Mucosa of stomach (tissue), 1 donor: ENCODE results near the gene SLC7A11.

ENCODE experiments used
- H3K27me3 ChIP-seq: one replicate; pipeline ENCODE4 v1.7.0; 2013; ENCODE audit warnings: mild to moderate bottlenecking, low read length; ENCODE audit not compliant: control insufficient read depth, insufficient read depth
- H3K36me3 ChIP-seq: one replicate; pipeline ENCODE4 v1.7.0; 2013; ENCODE audit warnings: low read length; ENCODE audit not compliant: control insufficient read depth, insufficient read depth
- H3K4me1 ChIP-seq: one replicate; pipeline ENCODE4 v1.7.0; 2013; ENCODE audit warnings: mild to moderate bottlenecking, low read length; ENCODE audit not compliant: control insufficient read depth, insufficient read depth
- H3K4me3 ChIP-seq: one replicate; pipeline ENCODE4 v1.7.0; 2013; ENCODE audit warnings: low read length
- H3K9ac ChIP-seq: one replicate; pipeline ENCODE4 v1.7.0; 2013; ENCODE audit warnings: mild to moderate bottlenecking, low read length, moderate library complexity
- H3K9me3 ChIP-seq: one replicate; pipeline ENCODE4 v1.7.0; 2013; ENCODE audit warnings: mild to moderate bottlenecking, low read length, moderate library complexity; ENCODE audit not compliant: control insufficient read depth
- donor health status: Pancreatic carcinoma.

Gene SLC7A11

DNA sequence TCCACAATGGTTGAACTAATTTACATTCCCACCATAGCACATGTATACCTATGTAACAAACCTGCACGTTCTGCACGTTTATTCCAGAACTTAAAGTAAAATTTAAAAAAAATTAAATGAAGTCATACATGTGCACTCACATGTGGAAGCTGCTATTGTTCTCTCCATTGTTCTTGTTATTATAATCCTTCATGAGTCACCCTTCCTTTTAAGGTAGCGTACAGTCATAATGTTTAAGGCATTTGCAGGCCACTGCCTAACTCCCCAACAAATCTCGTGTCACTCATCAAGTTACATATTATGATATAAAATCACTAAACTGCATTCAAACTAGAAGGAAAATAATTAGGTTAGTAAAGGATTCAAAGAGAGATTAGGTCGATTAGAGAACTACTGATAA, 63.6 kb downstream of the SLC7A11 start:
- Histone ChIP-seq H3K27me3 (no peaks in the 10 kb centered on the region), H3K4me1 (peaks cover 6% of the 10 kb centered on the region), H3K9me3 (no peaks in the 10 kb centered on the region), H3K4me3 (no peak overlapping the region), H3K36me3 (no peaks in the 10 kb centered on the region), H3K9ac (no peak overlapping the region)

- no peaks in the 10 kb centered on the region for H3K36me3 ChIP-seq
- H3K4me3 ChIP-seq, result no peak overlapping the region
- no peak overlapping the region for H3K9ac ChIP-seq
- H3K27me3 ChIP-seq, result no peaks in the 10 kb centered on the region
- H3K4me1 ChIP-seq, result peaks cover 6% of the 10 kb centered on the region
- H3K9me3 ChIP-seq, result no peaks in the 10 kb centered on the region
These were observed 64.7 kb downstream of the SLC7A11 start for GRCh38 chr4:138177278-138177968.

DNA sequence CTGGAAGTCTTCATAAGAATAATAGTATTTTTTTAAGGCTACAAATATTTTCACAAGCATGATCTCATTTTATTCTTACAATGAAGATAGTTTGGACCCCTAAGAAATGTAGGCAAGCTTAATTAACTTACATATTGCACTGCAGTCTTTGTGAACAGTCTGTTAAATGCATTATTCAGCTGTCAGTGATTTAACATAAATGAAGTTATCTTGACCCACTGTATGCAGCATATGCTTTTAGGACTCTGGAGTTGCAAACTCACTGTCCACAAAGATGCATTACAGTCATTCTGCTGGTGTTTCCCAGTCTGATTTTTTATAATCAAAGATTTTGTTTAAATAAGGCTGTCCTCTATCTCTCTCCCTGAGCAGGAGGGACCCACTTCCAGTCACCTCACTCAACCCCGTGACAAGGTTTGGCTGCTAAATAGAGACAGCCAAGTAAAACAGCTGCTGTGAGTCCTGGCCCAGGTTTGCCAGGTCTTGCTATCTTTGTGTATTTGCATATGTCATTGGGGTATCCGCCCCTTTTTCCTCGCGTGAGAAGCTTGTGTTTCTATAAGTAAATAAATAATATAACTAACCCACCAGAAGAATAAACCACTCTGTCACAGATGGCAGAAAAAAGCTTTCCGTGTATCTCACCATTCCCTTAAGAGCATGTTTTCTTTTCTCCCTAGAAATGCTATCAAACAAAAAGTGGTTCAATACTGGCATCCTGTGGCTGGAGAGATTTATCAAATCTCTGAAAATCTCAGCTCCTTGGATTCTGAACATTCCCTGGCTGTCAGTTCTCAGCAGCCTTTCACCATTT, 67.0 kb downstream of the SLC7A11 start:
- Histone ChIP-seq H3K36me3 (no peaks in the 10 kb centered on the region), H3K4me3 (no peak overlapping the region), H3K4me1 (peaks cover 6% of the 10 kb centered on the region), H3K27me3 (no peaks in the 10 kb centered on the region), H3K9me3 (no peaks in the 10 kb centered on the region), H3K9ac (no peak overlapping the region)

- Histone ChIP-seq H3K27me3 (no peaks in the 10 kb centered on the region), H3K9me3 (no peaks in the 10 kb centered on the region), H3K36me3 (no peaks in the 10 kb centered on the region), H3K9ac (no peak overlapping the region), H3K4me1 (no peaks in the 10 kb centered on the region), H3K4me3 (no peak overlapping the region)
These were observed 77.9 kb downstream of the SLC7A11 start for GRCh38 chr4:138164208-138164607.

DNA sequence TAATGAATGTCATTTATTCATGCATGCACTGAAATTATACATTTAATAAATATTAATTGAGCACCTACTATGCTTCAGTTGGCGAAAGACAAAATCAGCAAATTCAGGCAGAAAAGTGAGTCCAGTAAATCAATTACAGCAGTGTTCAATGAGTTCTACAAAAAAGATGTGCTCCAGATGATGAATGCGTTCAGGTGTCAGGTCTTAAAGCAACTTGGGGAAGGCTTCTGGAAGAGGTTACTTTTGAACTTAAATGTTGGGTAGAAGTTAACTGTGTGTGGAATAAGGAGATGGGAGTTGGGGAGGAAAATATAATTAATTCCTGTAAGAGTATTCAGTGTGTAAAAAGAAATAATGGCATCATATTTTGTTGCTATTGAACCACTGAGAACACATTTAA, 79.0 kb downstream of the SLC7A11 start:
- Histone ChIP-seq H3K4me3 (no peak overlapping the region), H3K27me3 (no peaks in the 10 kb centered on the region), H3K9ac (no peak overlapping the region), H3K4me1 (no peaks in the 10 kb centered on the region), H3K36me3 (no peaks in the 10 kb centered on the region), H3K9me3 (no peaks in the 10 kb centered on the region)

GRCh38 chr4:138162259-138162658, 79.9 kb downstream of the SLC7A11 start:
- Histone ChIP-seq H3K4me3 (no peak overlapping the region), H3K27me3 (no peaks in the 10 kb centered on the region), H3K36me3 (no peaks in the 10 kb centered on the region), H3K9me3 (no peaks in the 10 kb centered on the region), H3K9ac (no peak overlapping the region), H3K4me1 (no peaks in the 10 kb centered on the region)

DNA sequence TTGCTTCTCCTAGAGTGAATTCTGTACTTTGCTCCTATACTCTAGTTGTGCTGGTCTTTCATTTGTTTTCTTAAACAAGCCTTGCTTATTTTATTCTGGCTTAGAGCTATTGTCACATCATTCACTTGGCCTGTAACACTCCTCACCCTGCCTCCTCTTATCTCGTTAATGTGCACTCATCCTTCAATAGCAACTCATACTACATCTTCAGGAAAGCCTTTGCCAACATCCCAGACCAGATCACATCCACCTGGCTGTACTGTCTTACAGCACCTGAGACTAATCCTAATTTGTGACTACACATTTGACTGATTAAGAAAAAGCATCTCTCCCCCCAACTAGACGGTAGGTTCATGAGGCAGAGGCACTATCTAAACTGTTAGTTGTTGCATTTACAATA, 80.8 kb downstream of the SLC7A11 start:
- Histone ChIP-seq H3K4me3 (no peak overlapping the region), H3K4me1 (no peaks in the 10 kb centered on the region), H3K36me3 (no peaks in the 10 kb centered on the region), H3K27me3 (no peaks in the 10 kb centered on the region), H3K9ac (no peak overlapping the region), H3K9me3 (no peaks in the 10 kb centered on the region)

DNA sequence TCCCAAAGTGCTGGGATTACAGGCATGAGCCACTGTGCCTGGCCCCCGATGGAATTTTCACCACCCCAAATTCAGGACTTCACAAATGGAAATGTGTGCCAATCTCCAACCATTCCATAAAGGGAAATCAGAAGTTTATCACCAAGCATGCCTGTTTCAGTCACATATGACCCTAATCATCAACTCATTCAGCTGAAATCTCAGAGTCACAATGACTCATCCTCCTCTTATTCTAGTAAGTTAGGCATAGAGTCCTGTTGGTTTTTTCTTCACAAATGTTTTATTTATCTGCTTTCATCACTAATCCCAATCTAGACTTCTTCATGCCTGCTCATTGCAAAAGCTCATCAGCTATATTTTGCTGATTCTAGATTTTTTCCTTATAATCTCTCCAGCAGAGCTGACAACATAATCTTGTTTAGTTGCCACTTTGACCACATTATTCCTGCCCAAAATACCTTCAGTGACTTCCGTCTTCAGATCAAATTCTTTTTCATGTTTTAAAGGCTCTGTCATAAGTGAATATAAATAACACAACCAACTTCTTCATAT, 83.3 kb downstream of the SLC7A11 start:
- no peaks in the 10 kb centered on the region for H3K4me1 ChIP-seq
- H3K36me3 ChIP-seq, result no peaks in the 10 kb centered on the region
- no peaks in the 10 kb centered on the region for H3K9me3 ChIP-seq
- no peaks in the 10 kb centered on the region for H3K27me3 ChIP-seq
- no peak overlapping the region for H3K4me3 ChIP-seq
- H3K9ac ChIP-seq, result no peak overlapping the region

- no peaks in the 10 kb centered on the region for H3K4me1 ChIP-seq
- H3K9me3 ChIP-seq, result no peaks in the 10 kb centered on the region
- no peak overlapping the region for H3K9ac ChIP-seq
- no peaks in the 10 kb centered on the region for H3K27me3 ChIP-seq
- H3K4me3 ChIP-seq, result no peak overlapping the region
- no peaks in the 10 kb centered on the region for H3K36me3 ChIP-seq
These were observed 101.3 kb downstream of the SLC7A11 start for GRCh38 chr4:138140879-138141278.

- H3K9me3 ChIP-seq, result no peaks in the 10 kb centered on the region
- no peak overlapping the region for H3K4me3 ChIP-seq
- no peaks in the 10 kb centered on the region for H3K36me3 ChIP-seq
- no peaks in the 10 kb centered on the region for H3K27me3 ChIP-seq
- no peaks in the 10 kb centered on the region for H3K4me1 ChIP-seq
- H3K9ac ChIP-seq, result no peak overlapping the region
These were observed 103.4 kb downstream of the SLC7A11 start for GRCh38 chr4:138138774-138139173.

DNA sequence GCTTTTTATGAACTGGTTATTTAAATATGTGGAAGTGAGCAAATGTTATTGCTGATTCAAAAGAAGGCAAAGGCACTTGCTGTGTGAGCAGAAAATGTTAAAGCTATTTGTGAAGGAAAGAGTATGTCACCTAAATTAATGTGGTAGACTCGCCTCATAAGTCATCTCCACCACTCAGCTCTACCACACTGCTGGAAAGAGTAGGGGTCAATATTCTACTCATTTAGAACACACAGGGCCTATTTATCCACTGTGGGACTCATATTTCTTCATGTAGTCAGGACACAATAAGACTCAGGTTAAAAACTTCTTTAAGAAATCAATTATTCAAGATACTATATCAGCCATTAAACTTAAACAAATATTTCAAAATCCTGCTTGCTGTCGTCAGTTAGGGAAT, 106.5 kb downstream of the SLC7A11 start:
- Histone ChIP-seq H3K36me3 (no peaks in the 10 kb centered on the region), H3K27me3 (no peaks in the 10 kb centered on the region), H3K9ac (no peak overlapping the region), H3K4me1 (no peaks in the 10 kb centered on the region), H3K4me3 (no peak overlapping the region), H3K9me3 (no peaks in the 10 kb centered on the region)

- H3K9me3 ChIP-seq, result peaks cover 6% of the 10 kb centered on the region
- no peaks in the 10 kb centered on the region for H3K4me1 ChIP-seq
- no peak overlapping the region for H3K9ac ChIP-seq
- no peaks in the 10 kb centered on the region for H3K27me3 ChIP-seq
- H3K36me3 ChIP-seq, result no peaks in the 10 kb centered on the region
- no peak overlapping the region for H3K4me3 ChIP-seq
These were observed 123.9 kb downstream of the SLC7A11 start for GRCh38 chr4:138118270-138118669.
